BJ (cell line): ENCODE results near the gene SLC16A5. TPM values are rescaled to one million over a fixed set of nuclear protein-coding genes. Genes with fewer than 3 reads are reported as not detected.
"Not testable (repeated sequence)": the region's sequence is repeated elsewhere in the genome, so short reads cannot be mapped to it uniquely, and the experiment has no call there.

Experiments used
- CTCF ChIA-PET: fragments of 350-600 bp; formaldehyde crosslinking; extraction: SDS; loops from one replicate; lab custom pipeline; 2021; ENCODE audit warnings: antibody characterized with exemption, inconsistent platforms; lab: Yijun Ruan, JAX
- POLR2A ChIA-PET: fragments of 300-600 bp; sonication (Branson Sonifier 250); formaldehyde crosslinking; extraction: SDS; loops from one replicate; lab custom pipeline; 2021; ENCODE audit warnings: antibody characterized with exemption; lab: Charles Lee
- DNase-seq: peaks from one replicate; pipeline ENCODE4 v3.0.0-alpha.2; 2011; ENCODE audit warnings: low read depth
- H3K27me3 ChIP-seq: 2 replicates; pipeline ENCODE4 v1.6.0; 2011; ENCODE audit warnings: low read length; ENCODE audit not compliant: control insufficient read depth, insufficient read depth
- H3K36me3 ChIP-seq: 2 replicates; pipeline ENCODE4 v1.5.1; 2011; ENCODE audit warnings: low read length; ENCODE audit not compliant: control insufficient read depth, insufficient read depth
- H3K4me3 ChIP-seq: 2 replicates; pipeline ENCODE4 v1.5.1; 2011; ENCODE audit warnings: low read depth, mild to moderate bottlenecking, control low read depth, low read length
- CTCF ChIP-seq: IDR thresholded peaks from 2 replicates; pipeline ENCODE4 v1.5.1; 2011; ENCODE audit warnings: low read depth, mild to moderate bottlenecking, control low read depth, inconsistent platforms, low read length, moderate library complexity; ENCODE audit not compliant: insufficient read depth
- polyA plus RNA-seq: library from polyadenylated mRNA; depleted of rRNA; stranded (reverse); fragments of >200 nt; gene quantifications from 2 replicates; pipeline ENCODE4 v1.2.3, GENCODE V29; 2011

The SLC16A5 gene
- polyA plus RNA-seq, 1 experiment, result 18.3 TPM

- POLR2A ChIA-PET, result no interaction called here
- H3K36me3 ChIP-seq, result peaks cover 2% of the 10 kb centered on the region; the same call in 1 of the 2 replicates
- no peak overlapping the region for H3K4me3 ChIP-seq
- no peak for DNase-seq
- H3K27me3 ChIP-seq, result no peaks in the 10 kb centered on the region
- CTCF ChIA-PET, result interaction anchor here (1.4 to 2.1 kb wide), 2 partner anchors 9 to 21 kb away, joined by 4 to 6 read pairs; no protein-coding TSS in a partner anchor
- TF ChIP-seq CTCF, result no peak
These were observed 47.7 kb downstream of the SLC16A5 start for GRCh38 chr17:75135452-75135851.

- DNase-seq, result no peak
- TF ChIP-seq CTCF, result 0 out of 2 replicates have a peak, but pooled peaks have one; percentile 5
- Histone ChIP-seq H3K27me3 (no peaks in the 10 kb centered on the region), H3K36me3 (peaks cover 2% of the 10 kb centered on the region; the same call in 1 of the 2 replicates), H3K4me3 (no peak overlapping the region)
- ChIA-PET CTCF (interaction anchor here (1.4 to 2.1 kb wide), 2 partner anchors 8 to 22 kb away, joined by 4 to 6 read pairs; no protein-coding TSS in a partner anchor), POLR2A (no interaction called here)
These were observed 48.2 kb downstream of the SLC16A5 start for GRCh38 chr17:75135946-75136345.

- DNase-seq, H3K27me3 ChIP-seq, POLR2A ChIA-PET, H3K36me3 ChIP-seq, H3K4me3 ChIP-seq: not testable (repeated sequence)
- CTCF ChIA-PET, result interaction anchor here (1.0 to 1.4 kb wide), 2 partner anchors 8 to 10 kb away, joined by 3 to 4 read pairs; no protein-coding TSS in a partner anchor
These were observed 50.0 kb downstream of the SLC16A5 start for GRCh38 chr17:75137762-75138161.

- POLR2A ChIA-PET, result no interaction called here
- no peak for DNase-seq
- H3K27me3 ChIP-seq, result no peaks in the 10 kb centered on the region
- no peak overlapping the region for H3K4me3 ChIP-seq
- TF ChIP-seq CTCF, result no peak
- H3K36me3 ChIP-seq, result peaks cover 3% of the 10 kb centered on the region; the same call in 1 of the 2 replicates
- CTCF ChIA-PET, result no interaction called here
These were observed 50.8 kb downstream of the SLC16A5 start for GRCh38 chr17:75138519-75138918.

- ChIA-PET CTCF (interaction anchor here (1.1 to 1.2 kb wide), 2 partner anchors 28 to 31 kb away, joined by 3 read pairs; no protein-coding TSS in a partner anchor), POLR2A (no interaction called here)
- Histone ChIP-seq H3K4me3 (no peak overlapping the region), H3K27me3 (no peaks in the 10 kb centered on the region), H3K36me3 (peaks cover 5% of the 10 kb centered on the region)
- no peak for TF ChIP-seq CTCF
- no peak for DNase-seq
These were observed 54.6 kb downstream of the SLC16A5 start for GRCh38 chr17:75142236-75142971.
